PC-3 (cell line): Measurements from ENCODE around the gene TRDN.

Experiments
- CTCF ChIP-seq: fragments of 300-600 bp; sonication (generic); conservative IDR thresholded peaks from 2 replicates; pipeline ENCODE4 v1.5.1; 2017; ENCODE audit warnings: antibody characterized with exemption, low read depth, mild to moderate bottlenecking, low read length
- EZH2 ChIP-seq: fragments of 300-600 bp; sonication (generic); IDR thresholded peaks from one replicate; pipeline ENCODE4 v1.6.1; 2017; ENCODE audit warnings: antibody characterized with exemption, mild to moderate bottlenecking, low read length; ENCODE audit not compliant: unreplicated experiment

GRCh38 chr6:123655521-123656306 lies 19.0 kb upstream of the TRDN start:
- TF ChIP-seq CTCF: no peak
- TF ChIP-seq EZH2: no peak
